Activated CD4-positive, alpha-beta T cell treated with anti-CD3 and anti-CD28 coated beads, Interleukin-2, Interleukin-6, amounts not matched to agents 100 ng/mL and 50 ng/mL, durations not matched to agents 16 hours and 8 hours (primary cell): ENCODE data around the gene NPEPPS.
A peak's percentile ranks its signal among the peaks of the same experiment; 100 is the strongest.
"Not testable (repeated sequence)": the region's sequence is repeated elsewhere in the genome, so short reads cannot be mapped to it uniquely, and the experiment has no call there.

ENCODE experiments used
- DNase-seq: peaks from one replicate; pipeline ENCODE4 v3.0.0-alpha.2; 2020

The NPEPPS gene

GRCh38 chr17:47561698-47562405, 30.9 kb downstream of the NPEPPS start:
- not testable (repeated sequence) for DNase-seq

- DNase-seq, result not testable (repeated sequence)
These were observed 31.4 kb downstream of the NPEPPS start for GRCh38 chr17:47562406-47562705.

- peak; percentile 6 for DNase-seq
These were observed 36.4 kb downstream of the NPEPPS start for GRCh38 chr17:47567261-47567660.

GRCh38 chr17:47572561-47572960, 41.7 kb downstream of the NPEPPS start:
- DNase-seq, result not testable (repeated sequence)

- not testable (repeated sequence) for DNase-seq
These were observed 51.5 kb downstream of the NPEPPS start for GRCh38 chr17:47582416-47582815.

GRCh38 chr17:47586378-47587055, 55.6 kb downstream of the NPEPPS start:
- DNase-seq, result not testable (repeated sequence)

- DNase-seq, result not testable (repeated sequence)
These were observed 62.6 kb downstream of the NPEPPS start for GRCh38 chr17:47593522-47593921.

- no peak for DNase-seq
These were observed 73.1 kb downstream of the NPEPPS start for GRCh38 chr17:47603830-47604597.

- DNase-seq, result no peak
These were observed 73.7 kb downstream of the NPEPPS start for GRCh38 chr17:47604598-47604927.

- no peak for DNase-seq
These were observed 74.1 kb downstream of the NPEPPS start for GRCh38 chr17:47605011-47605410.

- DNase-seq, result no peak
These were observed 76.6 kb downstream of the NPEPPS start for GRCh38 chr17:47607481-47607880.

- no peak for DNase-seq
These were observed 80.8 kb downstream of the NPEPPS start for GRCh38 chr17:47611372-47612350.

GRCh38 chr17:47615766-47616424, 85.0 kb downstream of the NPEPPS start:
- peak; percentile 60 for DNase-seq

- DNase-seq, result no peak
These were observed 87.5 kb downstream of the NPEPPS start for GRCh38 chr17:47618410-47618809.

GRCh38 chr17:47620503-47621245, 89.8 kb downstream of the NPEPPS start:
- DNase-seq, result peak; percentile 63

- DNase-seq, result no peak
These were observed 90.6 kb downstream of the NPEPPS start for GRCh38 chr17:47621293-47622179.

- no peak for DNase-seq
These were observed 91.3 kb downstream of the NPEPPS start for GRCh38 chr17:47622180-47622549.

GRCh38 chr17:47624727-47625068, 93.8 kb downstream of the NPEPPS start:
- no peak for DNase-seq

- DNase-seq, result no peak
These were observed 97.2 kb downstream of the NPEPPS start for GRCh38 chr17:47628014-47628566.

- DNase-seq, result no peak
These were observed 98.9 kb downstream of the NPEPPS start for GRCh38 chr17:47629826-47630225.
